ENCODE data around the gene LYPD3. TPM values are rescaled to one million over a fixed set of nuclear protein-coding genes. Genes with fewer than 3 reads are reported as not detected.
"Not testable (repeated sequence)": the region's sequence is repeated elsewhere in the genome, so short reads cannot be mapped to it uniquely, and the experiment has no call there.

The LYPD3 gene
- total RNA-seq = 1 to 10 TPM in 1 of 2 donors, under 1 TPM in 1; 0.20 to 1.2 TPM
- polyA plus RNA-seq (ENCODE audit: insufficient read length in 2 of 2) = 1 to 10 TPM; 1.3 to 2.1 TPM
- long read RNA-seq, donor 1 = 0 reads
- long read RNA-seq, donor 2 = 0 reads
- long read RNA-seq, donor 3, partial matches to known transcripts = 0 of 1 reads
- long read RNA-seq, donor 3, other reads (novel, unspliced or antisense) = 0 of 1 reads
- long read RNA-seq, donor 4 = 0 reads

- Histone ChIP-seq H3K9me3 (ENCODE audit: control insufficient read depth, insufficient read depth, low read length) (no peaks in the 10 kb centered on the region), H3K4me1 (ENCODE audit: control insufficient read depth, insufficient read depth, low read length) (peaks cover 30% of the 10 kb centered on the region), H3K27me3 (ENCODE audit: control insufficient read depth, insufficient read depth, low read length) (peaks cover 27% of the 10 kb centered on the region), H3K4me3 (ENCODE audit: low read depth, low read length) (peak within 1 kb of the TSS; percentile 77), H3K36me3 (ENCODE audit: control insufficient read depth, insufficient read depth, low read length) (peaks cover 3% of the 10 kb centered on the region), H3K27ac (ENCODE audit: low read depth, low read length) (peak within 1 kb of the TSS; percentile 90)
- no peak for DNase-seq (ENCODE audit: low read depth in 4 of 6, low spot score in 6 of 6)
- 24% methylated on average over 22 of the region's 24 CpGs for whole genome bisulfite sequencing (ENCODE audit: insufficient coverage)
These were observed at the start of gene LYPD3 for GRCh38 chr19:43465468-43466120. Gene LYPD3 (minus strand): TSS chr19:43465608. CDS start chr19:43465571, 37 bp downstream.

- not testable (repeated sequence) for H3K9me3 ChIP-seq (ENCODE audit: control insufficient read depth, insufficient read depth, low read length); H3K27me3 ChIP-seq (ENCODE audit: control insufficient read depth, insufficient read depth, low read length); H3K27ac ChIP-seq (ENCODE audit: low read depth, low read length); DNase-seq (ENCODE audit: low read depth in 4 of 6, low spot score in 6 of 6); H3K4me1 ChIP-seq (ENCODE audit: control insufficient read depth, insufficient read depth, low read length); H3K4me3 ChIP-seq (ENCODE audit: low read depth, low read length)
- peaks cover 15% of the 10 kb centered on the region for H3K36me3 ChIP-seq (ENCODE audit: control insufficient read depth, insufficient read depth, low read length)
These were observed 47.0 kb upstream of the LYPD3 start for GRCh38 chr19:43512399-43512798.

- no peaks in the 10 kb centered on the region for H3K9me3 ChIP-seq (ENCODE audit: control insufficient read depth, insufficient read depth, low read length)
- WGBS (ENCODE audit: insufficient coverage) = 86% methylated on average over 3 of the region's 5 CpGs
- H3K36me3 ChIP-seq (ENCODE audit: control insufficient read depth, insufficient read depth, low read length) = peaks cover 21% of the 10 kb centered on the region
- no peaks in the 10 kb centered on the region for H3K27me3 ChIP-seq (ENCODE audit: control insufficient read depth, insufficient read depth, low read length)
- H3K27ac ChIP-seq (ENCODE audit: low read depth, low read length) = no peak overlapping the region
- no peaks in the 10 kb centered on the region for H3K4me1 ChIP-seq (ENCODE audit: control insufficient read depth, insufficient read depth, low read length)
- DNase-seq (ENCODE audit: low read depth in 4 of 6, low spot score in 6 of 6) = no peak
- no peak overlapping the region for H3K4me3 ChIP-seq (ENCODE audit: low read depth, low read length)
These were observed 45.9 kb upstream of the LYPD3 start for GRCh38 chr19:43511324-43511723.

- no peak overlapping the region for H3K4me3 ChIP-seq (ENCODE audit: low read depth, low read length)
- 93% methylated on average over 6 of the region's 9 CpGs for WGBS (ENCODE audit: insufficient coverage)
- H3K36me3 ChIP-seq (ENCODE audit: control insufficient read depth, insufficient read depth, low read length) = peaks cover 21% of the 10 kb centered on the region
- no peaks in the 10 kb centered on the region for H3K4me1 ChIP-seq (ENCODE audit: control insufficient read depth, insufficient read depth, low read length)
- no peak overlapping the region for H3K27ac ChIP-seq (ENCODE audit: low read depth, low read length)
- no peaks in the 10 kb centered on the region for H3K27me3 ChIP-seq (ENCODE audit: control insufficient read depth, insufficient read depth, low read length)
- no peaks in the 10 kb centered on the region for H3K9me3 ChIP-seq (ENCODE audit: control insufficient read depth, insufficient read depth, low read length)
- no peak for DNase-seq (ENCODE audit: low read depth in 4 of 6, low spot score in 6 of 6)
These were observed 45.3 kb upstream of the LYPD3 start for GRCh38 chr19:43510713-43511112.

- WGBS (ENCODE audit: insufficient coverage) = 92% methylated on average over 2 of the region's 2 CpGs
- H3K36me3 ChIP-seq (ENCODE audit: control insufficient read depth, insufficient read depth, low read length) = peaks cover 14% of the 10 kb centered on the region
- no peaks in the 10 kb centered on the region for H3K9me3 ChIP-seq (ENCODE audit: control insufficient read depth, insufficient read depth, low read length)
- no peak for DNase-seq (ENCODE audit: low read depth in 4 of 6, low spot score in 6 of 6)
- peaks cover 20% of the 10 kb centered on the region for H3K4me1 ChIP-seq (ENCODE audit: control insufficient read depth, insufficient read depth, low read length)
- no peak overlapping the region for H3K27ac ChIP-seq (ENCODE audit: low read depth, low read length)
- no peak overlapping the region for H3K4me3 ChIP-seq (ENCODE audit: low read depth, low read length)
- H3K27me3 ChIP-seq (ENCODE audit: control insufficient read depth, insufficient read depth, low read length) = peaks cover 2% of the 10 kb centered on the region
These were observed 42.5 kb upstream of the LYPD3 start for GRCh38 chr19:43507880-43508279.

- Histone ChIP-seq H3K36me3 (ENCODE audit: control insufficient read depth, insufficient read depth, low read length) (peaks cover 19% of the 10 kb centered on the region), H3K27me3 (ENCODE audit: control insufficient read depth, insufficient read depth, low read length) (peaks cover 6% of the 10 kb centered on the region), H3K27ac (ENCODE audit: low read depth, low read length) (no peak overlapping the region), H3K4me3 (ENCODE audit: low read depth, low read length) (no peak overlapping the region), H3K9me3 (ENCODE audit: control insufficient read depth, insufficient read depth, low read length) (no peaks in the 10 kb centered on the region), H3K4me1 (ENCODE audit: control insufficient read depth, insufficient read depth, low read length) (peaks cover 30% of the 10 kb centered on the region)
- WGBS (ENCODE audit: insufficient coverage) = 100% methylated on average over 1 of the region's 5 CpGs
- no peak for DNase-seq (ENCODE audit: low read depth in 4 of 6, low spot score in 6 of 6)
These were observed 41.2 kb upstream of the LYPD3 start for GRCh38 chr19:43506629-43507028.

GRCh38 chr19:43505941-43506340 lies 40.5 kb upstream of the LYPD3 start:
- Histone ChIP-seq H3K4me3 (ENCODE audit: low read depth, low read length) (no peak overlapping the region), H3K27me3 (ENCODE audit: control insufficient read depth, insufficient read depth, low read length) (peaks cover 6% of the 10 kb centered on the region), H3K36me3 (ENCODE audit: control insufficient read depth, insufficient read depth, low read length) (peaks cover 19% of the 10 kb centered on the region), H3K27ac (ENCODE audit: low read depth, low read length) (no peak overlapping the region), H3K4me1 (ENCODE audit: control insufficient read depth, insufficient read depth, low read length) (peaks cover 32% of the 10 kb centered on the region), H3K9me3 (ENCODE audit: control insufficient read depth, insufficient read depth, low read length) (no peaks in the 10 kb centered on the region)
- 100% methylated on average over 3 of the region's 5 CpGs for WGBS (ENCODE audit: insufficient coverage)
- DNase-seq (ENCODE audit: low read depth in 4 of 6, low spot score in 6 of 6) = no peak

GRCh38 chr19:43505186-43505456 lies 39.7 kb upstream of the LYPD3 start:
- Histone ChIP-seq H3K27me3 (ENCODE audit: control insufficient read depth, insufficient read depth, low read length) (peaks cover 6% of the 10 kb centered on the region), H3K4me1 (ENCODE audit: control insufficient read depth, insufficient read depth, low read length) (peaks cover 32% of the 10 kb centered on the region), H3K36me3 (ENCODE audit: control insufficient read depth, insufficient read depth, low read length) (peaks cover 19% of the 10 kb centered on the region), H3K27ac (ENCODE audit: low read depth, low read length) (no peak overlapping the region), H3K4me3 (ENCODE audit: low read depth, low read length) (no peak overlapping the region), H3K9me3 (ENCODE audit: control insufficient read depth, insufficient read depth, low read length) (no peaks in the 10 kb centered on the region)
- DNase-seq (ENCODE audit: low read depth in 4 of 6, low spot score in 6 of 6) = no peak
- no CpG with 5 or more reads among the region's 3 CpGs for WGBS (ENCODE audit: insufficient coverage)

GRCh38 chr19:43504426-43505185 lies 39.2 kb upstream of the LYPD3 start, which contains the start of gene PHLDB3:
Gene PHLDB3 (minus strand): TSS chr19:43504746. CDS start chr19:43504118, 628 bp downstream.
- Histone ChIP-seq H3K9me3 (ENCODE audit: control insufficient read depth, insufficient read depth, low read length) (no peaks in the 10 kb centered on the region), H3K27me3 (ENCODE audit: control insufficient read depth, insufficient read depth, low read length) (peaks cover 6% of the 10 kb centered on the region), H3K4me1 (ENCODE audit: control insufficient read depth, insufficient read depth, low read length) (peaks cover 32% of the 10 kb centered on the region), H3K27ac (ENCODE audit: low read depth, low read length) (peak within 1 kb of the TSS; percentile 82), H3K4me3 (ENCODE audit: low read depth, low read length) (peak within 1 kb of the TSS; percentile 76), H3K36me3 (ENCODE audit: control insufficient read depth, insufficient read depth, low read length) (peaks cover 19% of the 10 kb centered on the region)
- DNase-seq (ENCODE audit: low read depth in 4 of 6, low spot score in 6 of 6) = no peak
- WGBS (ENCODE audit: insufficient coverage) = 2% methylated on average over 31 of the region's 42 CpGs
